Measurements from ENCODE around the gene BCLAF1. TPM values are rescaled to one million over a fixed set of nuclear protein-coding genes. Genes with fewer than 3 reads are reported as not detected.

The BCLAF1 gene
- total RNA-seq, 1 experiment from 2014 or later = 109 TPM

DNA sequence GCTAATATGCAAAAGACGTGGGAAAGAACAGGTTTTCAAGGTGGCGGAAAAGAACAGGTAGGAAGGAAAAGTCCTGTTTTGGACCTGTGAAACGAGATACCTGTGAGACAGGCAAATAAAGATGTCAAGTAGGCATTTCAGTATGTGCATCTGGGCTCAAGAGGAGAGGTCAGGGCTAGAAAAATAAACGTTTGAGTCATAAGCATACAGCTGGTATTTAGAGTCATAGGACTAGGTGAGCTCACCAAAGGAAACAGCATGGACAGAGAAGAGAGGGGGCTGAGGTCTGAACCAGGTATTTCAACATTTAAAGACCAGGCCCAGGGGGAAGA lies 54.4 kb downstream of the BCLAF1 start:
- no peaks in the 10 kb centered on the region for H4K20me1 ChIP-seq (ENCODE audit: insufficient read depth)
- H3F3A ChIP-seq (ENCODE audit: insufficient read depth, low read depth) = no peaks in the 10 kb centered on the region; the same call in 1 of the 2 replicates
- no peak overlapping the region for H3K4me2 ChIP-seq
- H3K27ac ChIP-seq = no peak overlapping the region
- no peaks in the 10 kb centered on the region for H3K9me3 ChIP-seq (ENCODE audit: insufficient read depth, low read depth)
- no peaks in the 10 kb centered on the region for H3K79me2 ChIP-seq (ENCODE audit: low read depth)
- POLR2A ChIA-PET (ENCODE audit: unreplicated experiment) = no interaction called here
- no TSS peak for BruUV-seq (replicated peaks)
- peak in 1 of 2 experiments; percentile 67 for DNase-seq
- no peak for TF ChIP-seq EZH2 (IDR thresholded peaks at IDR 0.05; ENCODE audit: low read depth)
- TF ChIP-seq, protein P1, sequence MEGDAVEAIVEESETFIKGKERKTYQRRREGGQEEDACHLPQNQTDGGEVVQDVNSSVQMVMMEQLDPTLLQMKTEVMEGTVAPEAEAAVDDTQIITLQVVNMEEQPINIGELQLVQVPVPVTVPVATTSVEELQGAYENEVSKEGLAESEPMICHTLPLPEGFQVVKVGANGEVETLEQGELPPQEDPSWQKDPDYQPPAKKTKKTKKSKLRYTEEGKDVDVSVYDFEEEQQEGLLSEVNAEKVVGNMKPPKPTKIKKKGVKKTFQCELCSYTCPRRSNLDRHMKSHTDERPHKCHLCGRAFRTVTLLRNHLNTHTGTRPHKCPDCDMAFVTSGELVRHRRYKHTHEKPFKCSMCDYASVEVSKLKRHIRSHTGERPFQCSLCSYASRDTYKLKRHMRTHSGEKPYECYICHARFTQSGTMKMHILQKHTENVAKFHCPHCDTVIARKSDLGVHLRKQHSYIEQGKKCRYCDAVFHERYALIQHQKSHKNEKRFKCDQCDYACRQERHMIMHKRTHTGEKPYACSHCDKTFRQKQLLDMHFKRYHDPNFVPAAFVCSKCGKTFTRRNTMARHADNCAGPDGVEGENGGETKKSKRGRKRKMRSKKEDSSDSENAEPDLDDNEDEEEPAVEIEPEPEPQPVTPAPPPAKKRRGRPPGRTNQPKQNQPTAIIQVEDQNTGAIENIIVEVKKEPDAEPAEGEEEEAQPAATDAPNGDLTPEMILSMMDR (conservative IDR thresholded peaks at IDR 0.05) = no peak
- intact Hi-C loops (cut with micrococcal nuclease; ENCODE audit: unreplicated experiment) = no loop called here
- CTCF ChIA-PET = no interaction called here
- no peak overlapping the region for H3K4me3 ChIP-seq
- no peaks in the 10 kb centered on the region for H3K4me1 ChIP-seq (replicated peaks; ENCODE audit: insufficient read depth)
- H3K9me2 ChIP-seq (ENCODE audit: insufficient read depth) = no peaks in the 10 kb centered on the region
- H2AFZ ChIP-seq = no peak overlapping the region
- no peaks in the 10 kb centered on the region for H3K27me3 ChIP-seq (ENCODE audit: insufficient read depth, low read depth)
- H3K36me3 ChIP-seq (ENCODE audit: low read depth) = peaks cover 4% of the 10 kb centered on the region; the same call in 1 of the 2 replicates

DNA sequence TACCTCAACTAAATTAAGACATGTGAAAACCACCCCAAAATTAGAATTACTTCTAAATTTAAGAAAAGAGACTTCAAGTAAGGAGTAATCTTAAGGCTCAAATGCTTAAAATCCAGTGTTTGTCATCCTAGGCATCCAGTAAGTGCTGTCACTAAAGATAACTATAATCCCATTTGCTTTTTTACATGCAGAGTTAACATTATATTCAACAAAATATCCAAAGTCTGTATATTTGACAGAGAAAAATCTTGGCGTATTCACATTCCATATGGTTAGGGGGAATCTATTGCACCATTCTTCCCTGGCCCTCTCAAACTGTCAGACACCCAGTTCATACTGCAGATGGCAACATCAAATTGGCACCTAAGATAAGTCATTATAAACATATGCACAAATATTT lies 56.9 kb downstream of the BCLAF1 start:
- Histone ChIP-seq H3F3A (ENCODE audit: insufficient read depth, low read depth) (no peaks in the 10 kb centered on the region; the same call in 1 of the 2 replicates), H3K27ac (no peak overlapping the region), H3K9me3 (ENCODE audit: insufficient read depth, low read depth) (no peaks in the 10 kb centered on the region), H3K4me1 (replicated peaks; ENCODE audit: insufficient read depth) (no peaks in the 10 kb centered on the region), H2AFZ (no peak overlapping the region), H3K9me2 (ENCODE audit: insufficient read depth) (no peaks in the 10 kb centered on the region), H3K36me3 (ENCODE audit: low read depth) (no peaks in the 10 kb centered on the region), H3K4me3 (no peak overlapping the region), H3K27me3 (ENCODE audit: insufficient read depth, low read depth) (no peaks in the 10 kb centered on the region), H4K20me1 (ENCODE audit: insufficient read depth) (no peaks in the 10 kb centered on the region), H3K4me2 (no peak overlapping the region), H3K79me2 (ENCODE audit: low read depth) (no peaks in the 10 kb centered on the region)
- TF ChIP-seq EZH2 (IDR thresholded peaks at IDR 0.05; ENCODE audit: low read depth) = no peak
- TF ChIP-seq, protein P1 (conservative IDR thresholded peaks at IDR 0.05) = no peak
- ChIA-PET POLR2A (ENCODE audit: unreplicated experiment) (interaction anchor here (0.7 kb wide), 1 partner anchor 332 kb away, joined by 4 read pairs; no protein-coding TSS in a partner anchor), CTCF (interaction anchor here (0.6 kb wide), 1 partner anchor 697 kb away, joined by 3 read pairs; no protein-coding TSS in a partner anchor)
- no peak for DNase-seq
- intact Hi-C loops (cut with micrococcal nuclease; ENCODE audit: unreplicated experiment) = no loop called here
- no TSS peak for BruUV-seq (replicated peaks)

- H2AFZ ChIP-seq = no peak overlapping the region
- H3K27ac ChIP-seq = no peak overlapping the region
- no peaks in the 10 kb centered on the region for H3K79me2 ChIP-seq (ENCODE audit: low read depth)
- TF ChIP-seq, protein P1 (conservative IDR thresholded peaks at IDR 0.05) = no peak
- no peak for TF ChIP-seq EZH2 (IDR thresholded peaks at IDR 0.05; ENCODE audit: low read depth)
- H3K4me1 ChIP-seq (replicated peaks; ENCODE audit: insufficient read depth) = peaks cover 6% of the 10 kb centered on the region
- no TSS peak for BruUV-seq (replicated peaks)
- no peaks in the 10 kb centered on the region for H3K27me3 ChIP-seq (ENCODE audit: insufficient read depth, low read depth)
- H4K20me1 ChIP-seq (ENCODE audit: insufficient read depth) = no peaks in the 10 kb centered on the region
- H3K9me2 ChIP-seq (ENCODE audit: insufficient read depth) = no peaks in the 10 kb centered on the region
- H3K9me3 ChIP-seq (ENCODE audit: insufficient read depth, low read depth) = no peaks in the 10 kb centered on the region
- intact Hi-C loops (cut with micrococcal nuclease; ENCODE audit: unreplicated experiment) = no loop called here
- no peaks in the 10 kb centered on the region for H3K36me3 ChIP-seq (ENCODE audit: low read depth)
- ChIA-PET CTCF (interaction anchor here (0.7 kb wide), 1 partner anchor 266 kb away, joined by 3 read pairs; no protein-coding TSS in a partner anchor), POLR2A (ENCODE audit: unreplicated experiment) (no interaction called here)
- H3K4me2 ChIP-seq = no peak overlapping the region
- DNase-seq = no peak
- no peak overlapping the region for H3K4me3 ChIP-seq
- no peaks in the 10 kb centered on the region; the same call in 1 of the 2 replicates for H3F3A ChIP-seq (ENCODE audit: insufficient read depth, low read depth)
These were observed 59.3 kb downstream of the BCLAF1 start for GRCh38 chr6:136230219-136230853.
